ENCODE measurements around the gene SERPINA3. TPM values are rescaled to one million over a fixed set of nuclear protein-coding genes. Genes with fewer than 3 reads are reported as not detected.

SERPINA3 gene
- total and polyA plus RNA-seq, 2 of the 8 experiments (the other 6 are each of a cell fraction or from before 2014, with no cell fraction given): not detected

DNA sequence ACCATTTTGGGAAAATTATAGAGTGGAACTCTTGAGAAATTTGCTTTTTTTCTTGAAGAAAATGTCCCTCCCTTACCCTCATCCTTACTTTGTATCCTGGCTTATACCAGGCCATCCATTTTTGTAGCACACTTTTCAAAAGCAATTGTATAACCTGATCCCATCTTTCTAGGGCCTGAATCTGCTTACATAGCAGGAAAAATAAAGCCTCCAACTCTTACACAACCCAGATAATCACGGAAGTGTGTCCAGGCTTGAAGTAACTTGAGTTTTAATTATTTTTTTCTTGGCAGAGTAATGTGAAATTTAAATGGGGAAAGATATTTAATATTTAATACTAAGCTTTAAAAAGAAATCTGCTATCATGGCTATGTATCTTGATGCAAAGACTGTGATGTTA is 23.0 kb downstream of the SERPINA3 start:
- Histone ChIP-seq H4K91ac (replicated peaks; ENCODE audit: insufficient read length, low read length) (no peak overlapping the region), H3K4ac (replicated peaks; ENCODE audit: insufficient read length, low read depth, low read length) (no peak overlapping the region), H2AFZ (ENCODE audit: low read length) (no peak overlapping the region), H2BK12ac (ENCODE audit: low read depth, low read length) (no peak overlapping the region), H3K36me3 (ENCODE audit: control insufficient read depth in 2 of 4, insufficient read depth in 4 of 4, low read length in 3 of 4) (no peaks in the 10 kb centered on the region), H2BK15ac (ENCODE audit: low read length) (no peak overlapping the region), H2AK5ac (ENCODE audit: low read depth, low read length) (no peak overlapping the region), H2BK5ac (ENCODE audit: low read depth, low read length) (no peak overlapping the region), H3K27me3 (replicated peaks in 1 of 4; ENCODE audit: control insufficient read depth in 3 of 4, extremely low read depth in 1 of 4, insufficient read depth in 3 of 4, low read length in 3 of 4) (no peaks in the 10 kb centered on the region), H3K9ac (replicated peaks in 1 of 4; ENCODE audit: extremely low read depth in 1 of 4, low read depth in 3 of 4, low read length in 3 of 4) (no peak overlapping the region), H3K27ac (ENCODE audit: low read depth, low read length) (no peak overlapping the region), H3K79me2 (ENCODE audit: control insufficient read depth in 1 of 2, insufficient read depth in 2 of 2, low read length in 2 of 2) (no peaks in the 10 kb centered on the region), H3K56ac (replicated peaks; ENCODE audit: insufficient read length, low read depth, low read length) (no peak overlapping the region), H3K14ac (ENCODE audit: insufficient read length) (no peak overlapping the region), H3K18ac (ENCODE audit: extremely low read depth, low read length) (no peak overlapping the region), H3K9me3 (ENCODE audit: insufficient read depth in 2 of 2, low read depth in 1 of 2, low read length in 1 of 2) (no peaks in the 10 kb centered on the region), H2BK20ac (ENCODE audit: low read length) (no peak overlapping the region), H3K4me2 (ENCODE audit: insufficient read depth in 1 of 2, low read depth in 2 of 2, low read length in 2 of 2) (no peak overlapping the region), H3K23me2 (ENCODE audit: low read depth, low read length) (no peaks in the 10 kb centered on the region), H3K23ac (ENCODE audit: insufficient read length) (no peak overlapping the region), H3K4me1 (replicated peaks in 1 of 4; ENCODE audit: control insufficient read depth in 3 of 4, insufficient read depth in 4 of 4, low read length in 3 of 4) (no peaks in the 10 kb centered on the region), H4K5ac (ENCODE audit: insufficient read length, low read depth, low read length) (no peak overlapping the region), H4K20me1 (replicated peaks in 1 of 2; ENCODE audit: control insufficient read depth in 1 of 2, insufficient read depth in 2 of 2, low read length in 2 of 2) (no peaks in the 10 kb centered on the region), H2BK120ac (replicated peaks; ENCODE audit: low read depth, low read length) (no peak overlapping the region), H4K8ac (ENCODE audit: extremely low read depth, insufficient read depth, low read length) (no peak overlapping the region), H3K4me3 (ENCODE audit: extremely low read depth in 1 of 4, insufficient read depth in 2 of 4, low read depth in 3 of 4, low read length in 4 of 4) (no peak overlapping the region), H3K79me1 (ENCODE audit: low read depth, low read length) (no peaks in the 10 kb centered on the region)
- WGBS, 2 experiments (ENCODE audit: extremely low coverage in 1 of 2, insufficient coverage in 1 of 2, insufficient read length in 1 of 2, insufficient replicate concordance in 2 of 2, low coverage in 1 of 2, low lambda C conversion rate in 2 of 2, missing lambda C conversion rate in 1 of 2): 89% methylated on average over 1 of the region's 1 CpG; no CpG with 5 or more reads in 1 of the 2 experiments
- CTCF ChIA-PET (ENCODE audit: partially characterized antibody): no interaction called here
- POLR2A ChIA-PET (ENCODE audit: partially characterized antibody): no interaction called here
- TF ChIP-seq SP2 (IDR thresholded peaks at IDR 0.05; ENCODE audit: low read length) (no peak), HDAC2 (IDR thresholded peaks at IDR 0.05; ENCODE audit: borderline replicate concordance in 1 of 2, low read depth in 2 of 2, low read length in 2 of 2) (no peak), TBP (IDR thresholded peaks at IDR 0.05; ENCODE audit: low read depth, low read length) (no peak), ASH2L (IDR thresholded peaks at IDR 0.05; ENCODE audit: low read length) (no peak), CTBP2 (IDR thresholded peaks at IDR 0.05; ENCODE audit: borderline replicate concordance, insufficient read depth, insufficient read length, low read length) (no peak), ZNF274 (IDR thresholded peaks at IDR 0.05; ENCODE audit: borderline replicate concordance, extremely low read depth, low read length) (no peak), GTF2F1 (IDR thresholded peaks at IDR 0.05; ENCODE audit: borderline replicate concordance, low read depth, low read length) (no peak), SIN3A (conservative IDR thresholded peaks at IDR 0.05 in 1 of 2, IDR thresholded peaks at IDR 0.05 in 1 of 2; ENCODE audit: low read depth in 1 of 2, low read length in 2 of 2) (no peak)
- DNase-seq (ENCODE audit: low read depth in 1 of 2, low spot score in 2 of 2) (no peak), FAIRE-seq (no peak)
